Duodenal mucosa (tissue), 2 donors: Measurements from ENCODE around the gene IGF2BP3.
A peak's percentile ranks its signal among the peaks of the same experiment; 100 is the strongest.
"Not testable (repeated sequence)": the region's sequence is repeated elsewhere in the genome, so short reads cannot be mapped to it uniquely, and the experiment has no call there.

Source experiments
- H3K27ac ChIP-seq: one replicate; pipeline ENCODE4 v1.7.0; 2013; ENCODE audit warnings: low read depth, low read length
- H3K27me3 ChIP-seq, 2 donors: one replicate each; pipeline ENCODE4 v1.7.0; 2013; ENCODE audit warnings: low read length in 2 of 2, control low read depth in 1 of 2; ENCODE audit not compliant: insufficient read depth in 2 of 2, control insufficient read depth in 1 of 2
- H3K36me3 ChIP-seq, 2 donors: one replicate each; pipeline ENCODE4 v1.7.0; 2013; ENCODE audit warnings: low read length in 2 of 2, control low read depth in 1 of 2; ENCODE audit not compliant: insufficient read depth in 2 of 2, control insufficient read depth in 1 of 2
- H3K4me1 ChIP-seq, 2 donors: one replicate each; pipeline ENCODE4 v1.7.0; 2013; ENCODE audit warnings: low read length in 2 of 2, control low read depth in 1 of 2; ENCODE audit not compliant: insufficient read depth in 2 of 2, control insufficient read depth in 1 of 2
- H3K4me3 ChIP-seq, 2 donors: one replicate each; pipeline ENCODE4 v1.7.0; 2013; ENCODE audit warnings: low read length in 2 of 2, low read depth in 1 of 2
- H3K9ac ChIP-seq, 2 donors: one replicate each; pipeline ENCODE4 v1.7.0; 2013; ENCODE audit warnings: low read length in 2 of 2, low read depth in 1 of 2
- H3K9me3 ChIP-seq, 2 donors: one replicate each; pipeline ENCODE4 v1.7.0; 2013; ENCODE audit warnings: low read length in 2 of 2, control low read depth in 1 of 2; ENCODE audit not compliant: control insufficient read depth in 1 of 2

Gene IGF2BP3

DNA sequence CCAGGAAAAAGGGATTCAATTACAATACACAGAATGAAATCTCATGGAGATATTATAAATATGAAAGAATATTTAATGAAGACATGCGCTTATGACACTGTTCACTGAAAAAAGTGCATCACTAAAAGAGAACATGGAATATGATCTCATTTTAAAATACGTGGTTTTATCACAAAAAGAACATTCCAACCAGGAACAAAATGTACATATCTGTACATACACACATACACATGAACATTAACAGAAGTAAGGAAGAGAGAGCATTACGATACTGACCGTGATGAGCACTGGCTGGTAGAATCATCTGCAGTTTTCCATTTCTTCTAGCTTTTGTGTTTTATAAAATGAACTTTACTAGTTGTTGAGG is 39.4 kb downstream of the IGF2BP3 start:
- Histone ChIP-seq H3K9ac (no peak overlapping the region), H3K4me1 (no peaks in the 10 kb centered on the region)

DNA sequence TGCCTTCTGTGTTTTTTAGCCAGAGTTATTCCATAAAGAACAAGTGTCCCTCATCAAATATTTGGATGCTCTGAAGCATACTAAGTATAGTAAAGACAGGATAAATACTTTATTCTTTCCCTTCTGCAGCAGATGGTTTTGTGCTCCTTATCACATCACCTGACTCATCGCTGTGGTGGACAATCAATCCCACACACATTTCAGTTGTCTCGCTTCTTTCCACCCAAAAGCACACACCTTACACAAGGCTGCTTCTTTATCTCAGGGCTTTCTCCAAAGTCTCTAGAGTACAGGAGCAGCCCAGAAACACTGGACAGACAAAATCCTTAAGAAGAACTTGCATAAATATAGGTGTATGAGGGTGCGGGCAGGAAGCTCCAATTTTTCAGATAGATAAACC is 43.4 kb downstream of the IGF2BP3 start:
- no peaks in the 10 kb centered on the region for H3K4me1 ChIP-seq
- no peak overlapping the region for H3K9ac ChIP-seq
- no peak overlapping the region for H3K4me3 ChIP-seq
- H3K27ac ChIP-seq = no peak overlapping the region
- peaks cover 0 to 7% of the 10 kb centered on the region in 2 donors for H3K27me3 ChIP-seq
- no peaks in the 10 kb centered on the region for H3K9me3 ChIP-seq
- H3K36me3 ChIP-seq = no peaks in the 10 kb centered on the region

More for the DNA sequence above, 39.4 kb downstream of the IGF2BP3 start:
- no peak overlapping the region for H3K27ac ChIP-seq
- no peaks in the 10 kb centered on the region for H3K9me3 ChIP-seq
- no peaks in the 10 kb centered on the region for H3K36me3 ChIP-seq
- no peak overlapping the region for H3K4me3 ChIP-seq
- H3K27me3 ChIP-seq = peaks cover 0 to 3% of the 10 kb centered on the region in 2 donors

DNA sequence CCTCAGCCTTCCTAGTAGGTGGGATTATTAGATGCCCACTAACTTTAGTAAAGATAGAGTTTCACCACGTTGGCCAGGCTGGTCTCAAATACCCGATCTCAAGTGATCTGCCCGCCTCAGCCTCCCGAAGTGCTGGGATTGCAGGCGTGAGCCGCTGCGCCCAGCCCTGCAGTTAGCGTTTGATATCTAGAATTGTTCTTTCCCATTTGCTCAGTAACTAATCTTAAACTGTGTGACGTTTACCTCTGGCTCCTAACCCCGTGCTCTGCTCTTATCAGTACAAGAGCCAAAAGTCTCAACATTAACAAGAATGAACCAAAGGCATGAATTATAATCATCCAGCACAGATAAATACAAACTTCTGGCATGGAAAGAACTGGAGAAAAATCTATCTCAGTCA is 47.4 kb downstream of the IGF2BP3 start:
- no peak overlapping the region for H3K27ac ChIP-seq
- no peak overlapping the region for H3K9ac ChIP-seq
- no peaks in the 10 kb centered on the region for H3K9me3 ChIP-seq

DNA sequence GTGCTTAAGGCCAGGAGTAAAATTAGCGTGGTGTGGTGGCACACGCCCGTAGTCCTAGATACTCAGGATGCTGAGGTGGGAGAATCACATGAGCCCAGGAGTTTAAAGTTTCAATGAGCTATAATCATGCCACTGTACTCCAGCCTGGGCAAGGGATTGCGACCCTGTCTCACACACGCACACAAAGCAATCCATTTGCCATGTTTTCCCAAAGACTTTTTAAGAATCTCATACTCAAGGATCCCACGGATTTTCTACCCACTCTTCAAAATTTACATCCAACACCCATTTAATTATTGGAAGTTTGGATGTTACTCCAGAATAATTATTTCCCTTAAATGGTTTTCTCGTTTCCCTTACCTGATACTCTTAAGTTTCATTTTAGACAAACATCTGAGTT is 47.9 kb downstream of the IGF2BP3 start:
- Histone ChIP-seq H3K4me3 (no peak overlapping the region), H3K36me3 (no peaks in the 10 kb centered on the region), H3K9ac (no peak overlapping the region), H3K4me1 (no peaks in the 10 kb centered on the region), H3K9me3 (no peaks in the 10 kb centered on the region), H3K27ac (no peak overlapping the region), H3K27me3 (peaks cover 0 to 7% of the 10 kb centered on the region in 2 donors)

More for the DNA sequence above, 47.4 kb downstream of the IGF2BP3 start:
- no peak overlapping the region for H3K4me3 ChIP-seq
- no peaks in the 10 kb centered on the region for H3K4me1 ChIP-seq
- H3K27me3 ChIP-seq = peaks cover 0 to 7% of the 10 kb centered on the region in 2 donors
- H3K36me3 ChIP-seq = no peaks in the 10 kb centered on the region

DNA sequence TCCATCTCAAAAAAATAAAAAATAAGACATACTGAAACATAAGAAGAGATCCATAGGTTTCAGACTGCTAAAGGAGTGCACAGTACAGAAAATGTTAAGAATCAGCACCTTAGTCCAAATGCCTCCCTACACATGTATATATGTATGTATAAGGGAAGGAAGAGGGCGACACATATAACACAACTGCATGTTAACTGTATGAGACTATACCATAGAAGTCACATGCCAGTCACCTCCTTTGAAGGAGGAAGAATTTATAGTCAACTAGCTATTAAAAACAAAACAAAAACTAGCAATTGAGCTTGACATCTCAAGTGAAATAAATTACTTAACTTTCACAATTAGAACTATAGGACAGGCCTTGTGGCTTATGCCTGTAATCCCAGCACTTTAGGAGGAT is 50.4 kb downstream of the IGF2BP3 start:
- Histone ChIP-seq H3K27me3 (peaks cover under 1 to 7% of the 10 kb centered on the region in 2 donors), H3K9ac (peak overlapping the region in 1 of 2 donors; percentile 18), H3K36me3 (no peaks in the 10 kb centered on the region), H3K4me3 (no peak overlapping the region), H3K4me1 (no peaks in the 10 kb centered on the region), H3K27ac (no peak overlapping the region), H3K9me3 (no peaks in the 10 kb centered on the region)

DNA sequence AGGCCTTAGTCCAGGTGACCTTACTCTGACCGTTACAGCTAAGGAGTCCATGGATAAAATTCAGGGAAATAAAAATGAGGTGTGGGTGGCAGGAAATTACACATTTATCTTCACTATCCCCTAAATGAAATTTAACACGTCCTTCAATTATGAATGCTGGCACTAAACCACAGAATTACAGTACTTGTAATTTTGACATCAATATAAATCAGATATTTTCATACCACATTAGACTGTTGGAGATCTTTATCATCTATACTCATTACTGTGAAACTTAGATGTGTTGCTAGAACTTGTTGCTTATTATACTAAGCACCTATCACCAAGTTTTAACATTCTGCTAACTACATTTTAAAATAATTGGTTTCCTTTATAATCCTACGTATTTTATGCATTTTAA is 51.1 kb downstream of the IGF2BP3 start:
- peaks cover 4 to 7% of the 10 kb centered on the region in 2 donors for H3K27me3 ChIP-seq
- H3K9ac ChIP-seq = no peak overlapping the region
- no peak overlapping the region for H3K27ac ChIP-seq
- H3K4me3 ChIP-seq = no peak overlapping the region
- no peaks in the 10 kb centered on the region for H3K36me3 ChIP-seq
- H3K4me1 ChIP-seq = no peaks in the 10 kb centered on the region
- H3K9me3 ChIP-seq = no peaks in the 10 kb centered on the region

DNA sequence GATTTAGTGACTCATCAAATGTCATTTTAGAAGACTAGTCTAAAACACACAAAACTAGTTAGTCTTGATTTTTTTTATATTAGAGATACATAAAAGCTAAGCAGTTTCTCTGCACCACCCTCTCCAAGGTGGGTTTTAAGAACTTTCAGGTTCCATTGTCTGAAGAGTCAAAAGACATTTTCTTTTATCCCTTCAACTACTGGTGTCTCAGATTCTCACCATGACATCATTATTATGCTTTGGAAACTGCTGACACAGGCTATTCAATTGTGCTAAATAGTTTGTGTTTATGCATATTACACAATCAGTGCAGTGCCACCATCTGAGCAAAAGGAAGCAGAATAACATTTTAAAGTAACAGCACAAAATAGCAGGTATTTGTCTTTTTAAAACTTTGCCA is 52.2 kb downstream of the IGF2BP3 start:
- H3K4me3 ChIP-seq = no peak overlapping the region
- H3K9ac ChIP-seq = no peak overlapping the region
- H3K36me3 ChIP-seq = no peaks in the 10 kb centered on the region
- H3K27ac ChIP-seq = no peak overlapping the region
- H3K4me1 ChIP-seq = no peaks in the 10 kb centered on the region
- H3K9me3 ChIP-seq = no peaks in the 10 kb centered on the region
- H3K27me3 ChIP-seq = peaks cover 4 to 6% of the 10 kb centered on the region in 2 donors

DNA sequence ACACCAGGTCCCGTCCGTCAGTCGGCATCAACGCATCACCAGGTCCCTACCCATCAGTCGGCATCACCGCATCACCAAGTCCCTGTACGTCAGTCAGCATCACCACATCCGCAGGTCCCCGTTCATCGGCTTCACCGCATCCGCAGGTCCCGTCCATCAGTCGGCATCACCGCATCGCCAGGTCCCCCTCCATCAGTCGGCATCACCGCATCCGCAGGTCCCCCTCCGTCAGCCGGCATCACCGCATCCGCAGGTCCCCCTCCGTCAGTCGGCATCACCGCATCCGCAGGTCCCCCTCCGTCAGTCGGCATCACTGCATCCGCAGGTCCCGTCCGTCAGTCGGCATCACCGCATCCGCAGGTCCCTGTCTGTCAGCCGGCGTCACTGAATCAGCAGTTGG is 55.1 kb downstream of the IGF2BP3 start:
- Histone ChIP-seq H3K36me3 (no peaks in the 10 kb centered on the region), H3K27ac (no peak overlapping the region), H3K9ac (no peak overlapping the region), H3K9me3 (no peaks in the 10 kb centered on the region), H3K27me3 (peaks cover 0 to 4% of the 10 kb centered on the region in 2 donors), H3K4me3 (no peak overlapping the region), H3K4me1 (no peaks in the 10 kb centered on the region)

DNA sequence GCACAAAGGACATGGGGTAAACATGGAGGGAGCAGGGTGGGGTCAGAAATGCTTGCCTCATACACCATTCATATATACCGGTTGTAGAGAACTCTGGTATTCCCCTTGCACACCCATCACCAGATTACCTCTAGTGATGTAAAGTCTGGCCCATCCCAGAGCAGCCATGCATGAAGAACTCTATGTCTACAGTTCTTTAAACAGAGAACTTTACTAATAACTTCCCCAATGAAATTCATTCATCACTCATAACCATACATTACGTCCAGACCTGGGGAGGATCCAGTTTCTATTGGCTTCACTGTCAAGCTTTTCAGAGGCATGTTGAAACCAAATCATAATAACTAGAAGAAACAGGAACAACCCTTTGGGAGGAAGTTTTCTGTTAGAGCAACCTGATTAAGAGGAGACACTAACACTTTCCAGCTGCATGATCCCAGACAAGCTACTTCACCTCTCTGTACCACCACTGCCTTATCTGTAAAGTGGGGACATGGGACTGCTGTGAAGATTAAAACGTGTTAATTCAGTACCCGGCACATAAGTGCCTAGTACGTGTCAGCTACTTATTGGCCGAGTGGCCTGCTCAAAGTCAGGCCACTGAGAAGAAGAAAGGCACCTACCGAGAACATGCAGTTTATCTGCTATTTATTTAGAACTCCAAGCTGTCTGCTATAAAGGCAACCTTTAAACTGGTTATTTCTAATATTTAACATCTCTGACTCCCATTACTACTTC is 59.7 kb downstream of the IGF2BP3 start:
- no peaks in the 10 kb centered on the region for H3K4me1 ChIP-seq
- no peaks in the 10 kb centered on the region for H3K36me3 ChIP-seq
- no peak overlapping the region for H3K27ac ChIP-seq
- H3K4me3 ChIP-seq = no peak overlapping the region
- H3K27me3 ChIP-seq = peaks cover 0 to 4% of the 10 kb centered on the region in 2 donors
- H3K9me3 ChIP-seq = no peaks in the 10 kb centered on the region
- H3K9ac ChIP-seq = no peak overlapping the region

DNA sequence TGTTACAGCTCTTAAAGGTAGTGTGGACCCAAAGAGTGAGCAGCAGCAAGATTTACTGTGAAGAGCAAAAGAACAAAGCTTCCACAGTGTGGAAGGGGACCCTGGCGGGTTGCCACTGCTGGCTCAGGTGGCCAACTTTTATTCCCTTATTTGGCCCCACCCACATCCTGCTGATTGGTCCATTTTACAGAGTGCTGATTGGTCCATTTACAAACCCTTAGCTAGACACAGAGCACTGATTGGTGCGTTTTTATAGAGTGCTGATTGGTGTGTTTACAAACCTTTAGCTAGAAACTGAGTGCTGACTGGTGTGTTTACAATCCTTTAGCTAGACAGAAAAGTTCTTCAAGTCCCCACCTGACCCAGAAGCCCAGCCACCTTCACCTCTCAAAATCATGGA is 63.7 kb downstream of the IGF2BP3 start:
- H3K4me1 ChIP-seq, H3K4me3 ChIP-seq, H3K27me3 ChIP-seq, H3K9ac ChIP-seq, H3K27ac ChIP-seq, H3K36me3 ChIP-seq, H3K9me3 ChIP-seq: not testable (repeated sequence)
